H9 (cell line): ENCODE results near the gene MARCHF6. TPM values are rescaled to one million over a fixed set of nuclear protein-coding genes. Genes with fewer than 3 reads are reported as not detected.

Experiments used
- DNase-seq: peaks from one replicate; pipeline ENCODE4 v3.0.0-alpha.2; 2017
- H2AFZ ChIP-seq: one replicate; pipeline ENCODE4 v1.6.1; 2013; ENCODE audit warnings: mild to moderate bottlenecking, low read length, control low read depth, moderate library complexity
- H2AK5ac ChIP-seq: 2 replicates; pipeline ENCODE4 v1.6.1; 2013; ENCODE audit warnings: low read length, control low read depth, mixed read lengths; ENCODE audit not compliant: insufficient read length
- H2BK120ac ChIP-seq: one replicate; pipeline ENCODE4 v1.6.1; 2013; ENCODE audit warnings: low read depth, mild to moderate bottlenecking, low read length, control low read depth, inconsistent platforms; ENCODE audit not compliant: poor library complexity, severe bottlenecking
- H2BK12ac ChIP-seq: 2 replicates; pipeline ENCODE4 v1.6.1; 2013; ENCODE audit warnings: low read length, control low read depth, mixed read lengths, low read depth; ENCODE audit not compliant: insufficient read length
- H2BK15ac ChIP-seq: 2 replicates; pipeline ENCODE4 v1.6.1; 2013; ENCODE audit warnings: low read depth, low read length, control low read depth
- H2BK20ac ChIP-seq: one replicate; pipeline ENCODE4 v1.6.1; 2013; ENCODE audit warnings: low read depth, mild to moderate bottlenecking, low read length, control low read depth, inconsistent platforms; ENCODE audit not compliant: poor library complexity, severe bottlenecking
- H2BK5ac ChIP-seq: 2 replicates; pipeline ENCODE4 v1.6.1; 2013; ENCODE audit warnings: low read length, control low read depth, mixed read lengths; ENCODE audit not compliant: insufficient read length
- H3K14ac ChIP-seq: 2 replicates; pipeline ENCODE4 v1.6.1; 2013; ENCODE audit warnings: low read length, control low read depth; ENCODE audit not compliant: insufficient read depth
- H3K18ac ChIP-seq: 2 replicates; pipeline ENCODE4 v1.6.1; 2013; ENCODE audit warnings: low read depth, mild to moderate bottlenecking, mixed read lengths, low read length, control low read depth; ENCODE audit not compliant: insufficient read length
- H3K23ac ChIP-seq: 2 replicates; pipeline ENCODE4 v1.6.1; 2013; ENCODE audit warnings: low read length, control low read depth, mixed read lengths, low read depth; ENCODE audit not compliant: insufficient read length
- H3K23me2 ChIP-seq: 2 replicates; pipeline ENCODE4 v1.6.1; 2013; ENCODE audit warnings: low read depth, mild to moderate bottlenecking, mixed read lengths, low read length, control low read depth; ENCODE audit not compliant: insufficient read length, poor library complexity, severe bottlenecking
- H3K27ac ChIP-seq: 2 replicates; pipeline ENCODE4 v1.5.1; 2013; ENCODE audit warnings: low read length, control low read depth, mixed read lengths, low read depth; ENCODE audit not compliant: insufficient read length
- H3K27me3 ChIP-seq: 2 replicates; pipeline ENCODE4 v1.6.1; 2013; ENCODE audit warnings: low read length, control low read depth, inconsistent platforms; ENCODE audit not compliant: insufficient read depth
- H3K4ac ChIP-seq: 2 replicates; pipeline ENCODE4 v1.6.1; 2013; ENCODE audit warnings: low read depth, mild to moderate bottlenecking, control low read depth, inconsistent platforms, low read length, moderate library complexity
- H3K4me1 ChIP-seq: 2 replicates; pipeline ENCODE4 v1.6.1; 2013; ENCODE audit warnings: low read length, control low read depth, inconsistent platforms; ENCODE audit not compliant: insufficient read depth
- H3K4me2 ChIP-seq: 2 replicates; pipeline ENCODE4 v1.6.1; 2013; ENCODE audit warnings: low read length, control low read depth, mixed read lengths; ENCODE audit not compliant: insufficient read length, insufficient read depth
- H3K56ac ChIP-seq: 2 replicates; pipeline ENCODE4 v1.6.1; 2013; ENCODE audit warnings: low read depth, mild to moderate bottlenecking, mixed read lengths, low read length, control low read depth; ENCODE audit not compliant: insufficient read length
- H3K79me1 ChIP-seq: 2 replicates; pipeline ENCODE4 v1.6.1; 2013; ENCODE audit warnings: low read depth, mild to moderate bottlenecking, moderate library complexity, low read length, control low read depth, inconsistent platforms; ENCODE audit not compliant: insufficient read depth, poor library complexity, severe bottlenecking
- H3K79me2 ChIP-seq: 2 replicates; pipeline ENCODE4 v1.6.1; 2013; ENCODE audit warnings: low read length, control low read depth, inconsistent platforms; ENCODE audit not compliant: insufficient read depth
- H3K9ac ChIP-seq: 2 replicates; pipeline ENCODE4 v1.6.1; 2013; ENCODE audit warnings: low read length, control low read depth, mixed read lengths; ENCODE audit not compliant: insufficient read length; ENCODE audit errors: extremely low read depth
- H3K9me3 ChIP-seq: one replicate; pipeline ENCODE4 v1.6.1; 2013; ENCODE audit warnings: low read depth, low read length, inconsistent platforms; ENCODE audit not compliant: control insufficient read depth
- H3T11ph ChIP-seq: one replicate; pipeline ENCODE4 v1.6.1; 2013; ENCODE audit warnings: mild to moderate bottlenecking, low read length, control low read depth, inconsistent platforms
- H4K20me1 ChIP-seq: one replicate; pipeline ENCODE4 v1.6.1; 2013; ENCODE audit not compliant: control insufficient read depth, insufficient read length, insufficient read depth
- H4K5ac ChIP-seq: 2 replicates; pipeline ENCODE4 v1.6.1; 2013; ENCODE audit warnings: low read depth, mild to moderate bottlenecking, mixed read lengths, low read length, control low read depth; ENCODE audit not compliant: insufficient read length
- H4K8ac ChIP-seq: replicated peaks from 2 replicates; pipeline ENCODE4 v1.6.1; 2013; ENCODE audit warnings: low read length, control low read depth, mixed read lengths, low read depth; ENCODE audit not compliant: insufficient read length
- H4K91ac ChIP-seq: 2 replicates; pipeline ENCODE4 v1.6.1; 2013; ENCODE audit warnings: low read depth, mild to moderate bottlenecking, moderate library complexity, mixed read lengths, low read length, control low read depth; ENCODE audit not compliant: insufficient read length
- H3K27ac Mint-ChIP-seq, 3 experiments: 2 replicates in 2 of 3; 3 replicates in 1 of 3; pipeline ENCODE4 v1.8.0; 2020 to 2021; ENCODE audit warnings: mixed read lengths in 3 of 3, mild to moderate bottlenecking in 1 of 3, moderate library complexity in 1 of 3
- H3K27me3 Mint-ChIP-seq: 2 replicates; pipeline ENCODE4 v1.8.0; 2021; ENCODE audit warnings: low read depth, mild to moderate bottlenecking, moderate library complexity, mixed read lengths
- H3K36me3 Mint-ChIP-seq, 3 experiments: 2 replicates in 2 of 3; 3 replicates in 1 of 3; pipeline ENCODE4 v1.8.0; 2020 to 2021; ENCODE audit warnings: low read depth in 3 of 3, mixed read lengths in 3 of 3; ENCODE audit not compliant: insufficient read depth in 1 of 3
- H3K4me1 Mint-ChIP-seq, 2 experiments: 2 replicates each; pipeline ENCODE4 v1.8.0; 2020; ENCODE audit warnings: mixed read lengths in 2 of 2
- H3K4me3 Mint-ChIP-seq, 2 experiments: 2 replicates in 1 of 2; 3 replicates in 1 of 2; pipeline ENCODE4 v1.8.0; 2020 to 2021; ENCODE audit warnings: mild to moderate bottlenecking in 2 of 2, mixed read lengths in 2 of 2, moderate library complexity in 1 of 2
- H3K9me3 Mint-ChIP-seq, 2 experiments: 2 replicates in 1 of 2; 3 replicates in 1 of 2; pipeline ENCODE4 v1.8.0; 2020; ENCODE audit warnings: mild to moderate bottlenecking in 2 of 2, mixed read lengths in 2 of 2, moderate library complexity in 1 of 2
- WGBS: extraction: QIAGEN DNeasy Blood & Tissue Kit; methylation state at CpG from one replicate; pipeline ENCODE4 v1.1.7; 2013; ENCODE audit warnings: missing lambda C conversion rate, low lambda C conversion rate, mixed read lengths; ENCODE audit not compliant: insufficient read length; ENCODE audit errors: extremely low coverage; 5-methylcytosine and 5-hydroxymethylcytosine counted together
- total RNA-seq: library from RNA; stranded (reverse); gene quantifications from 2 replicates; pipeline ENCODE4 v1.2.1, GENCODE V29; 2021
- TF ChIP-seq, protein P1 (sequence below): fragments of 200-600 bp; sonication (generic); conservative IDR thresholded peaks from 3 replicates; pipeline ENCODE4 v1.8.0; 2021; ENCODE audit warnings: antibody characterized with exemption, mild to moderate bottlenecking

The MARCHF6 gene
- total RNA-seq, 1 experiment from 2014 or later, result 118 TPM

GRCh38 chr5:10377081-10377480 lies 23.6 kb downstream of the MARCHF6 start:
- peaks cover 26 to 45% (median 36%) of the 10 kb centered on the region in 3 experiments for H3K36me3 Mint-ChIP-seq
- Histone ChIP-seq H3K27ac (no peak overlapping the region), H2AFZ (no peak overlapping the region), H2BK120ac (no peak overlapping the region), H3K56ac (no peak overlapping the region), H3K4me2 (no peak overlapping the region), H3K4ac (no peak overlapping the region), H2BK5ac (no peak overlapping the region), H2BK20ac (no peak overlapping the region), H4K8ac (no peak overlapping the region), H2AK5ac (no peak overlapping the region), H3K4me1 (no peaks in the 10 kb centered on the region), H3K9me3 (no peaks in the 10 kb centered on the region), H4K91ac (no peak overlapping the region), H3K79me1 (peaks cover 2% of the 10 kb centered on the region), H2BK15ac (no peak overlapping the region), H4K20me1 (no peaks in the 10 kb centered on the region), H3K14ac (no peak overlapping the region), H2BK12ac (no peak overlapping the region), H3K23ac (no peak overlapping the region), H3K18ac (no peak overlapping the region), H3K9ac (no peak overlapping the region), H3K23me2 (no peaks in the 10 kb centered on the region), H3K27me3 (no peaks in the 10 kb centered on the region), H3T11ph (no peak overlapping the region), H4K5ac (no peak overlapping the region), H3K79me2 (peaks cover 15% of the 10 kb centered on the region; the same call in 1 of the 2 replicates)
- TF ChIP-seq, protein P1, sequence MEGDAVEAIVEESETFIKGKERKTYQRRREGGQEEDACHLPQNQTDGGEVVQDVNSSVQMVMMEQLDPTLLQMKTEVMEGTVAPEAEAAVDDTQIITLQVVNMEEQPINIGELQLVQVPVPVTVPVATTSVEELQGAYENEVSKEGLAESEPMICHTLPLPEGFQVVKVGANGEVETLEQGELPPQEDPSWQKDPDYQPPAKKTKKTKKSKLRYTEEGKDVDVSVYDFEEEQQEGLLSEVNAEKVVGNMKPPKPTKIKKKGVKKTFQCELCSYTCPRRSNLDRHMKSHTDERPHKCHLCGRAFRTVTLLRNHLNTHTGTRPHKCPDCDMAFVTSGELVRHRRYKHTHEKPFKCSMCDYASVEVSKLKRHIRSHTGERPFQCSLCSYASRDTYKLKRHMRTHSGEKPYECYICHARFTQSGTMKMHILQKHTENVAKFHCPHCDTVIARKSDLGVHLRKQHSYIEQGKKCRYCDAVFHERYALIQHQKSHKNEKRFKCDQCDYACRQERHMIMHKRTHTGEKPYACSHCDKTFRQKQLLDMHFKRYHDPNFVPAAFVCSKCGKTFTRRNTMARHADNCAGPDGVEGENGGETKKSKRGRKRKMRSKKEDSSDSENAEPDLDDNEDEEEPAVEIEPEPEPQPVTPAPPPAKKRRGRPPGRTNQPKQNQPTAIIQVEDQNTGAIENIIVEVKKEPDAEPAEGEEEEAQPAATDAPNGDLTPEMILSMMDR, result no peak
- no peak overlapping the region for H3K4me3 Mint-ChIP-seq
- no peaks in the 10 kb centered on the region for H3K27me3 Mint-ChIP-seq
- H3K4me1 Mint-ChIP-seq, result peaks cover 25 to 29% of the 10 kb centered on the region in 2 experiments
- DNase-seq, result no peak
- peaks cover 0 to 4% of the 10 kb centered on the region in 2 experiments; a peak in 3 of 5 replicates for H3K9me3 Mint-ChIP-seq
- WGBS, result no CpG with 5 or more reads among the region's 5 CpGs
- peak overlapping the region in 2 of 3 experiments; percentile 24 to 90; a peak in 3 of 7 replicates for H3K27ac Mint-ChIP-seq
